Ovary (tissue), 3 donors: ENCODE measurements around the gene KCNJ12.
"Not testable (repeated sequence)": the region's sequence is repeated elsewhere in the genome, so short reads cannot be mapped to it uniquely, and the experiment has no call there.

Source experiments
- POLR2A ChIP-seq: fragments of 450-650 bp; IDR thresholded peaks from one replicate; pipeline ENCODE4 v1.6.1; 2017; ENCODE audit warnings: antibody characterized with exemption, mild to moderate bottlenecking, moderate library complexity
- TF ChIP-seq, protein P1 (sequence below), 3 donors: fragments of 450-650 bp in 2 of 3; fragments of 200-600 bp in 1 of 3; IDR thresholded peaks; one replicate each; pipeline versions ENCODE4 v1.5.1 to v1.8.0; 2016 to 2022; ENCODE audit warnings: antibody characterized with exemption in 3 of 3, mild to moderate bottlenecking in 1 of 3
- donor health status: DM: no; HTN: no; CAD: no.

DNA sequence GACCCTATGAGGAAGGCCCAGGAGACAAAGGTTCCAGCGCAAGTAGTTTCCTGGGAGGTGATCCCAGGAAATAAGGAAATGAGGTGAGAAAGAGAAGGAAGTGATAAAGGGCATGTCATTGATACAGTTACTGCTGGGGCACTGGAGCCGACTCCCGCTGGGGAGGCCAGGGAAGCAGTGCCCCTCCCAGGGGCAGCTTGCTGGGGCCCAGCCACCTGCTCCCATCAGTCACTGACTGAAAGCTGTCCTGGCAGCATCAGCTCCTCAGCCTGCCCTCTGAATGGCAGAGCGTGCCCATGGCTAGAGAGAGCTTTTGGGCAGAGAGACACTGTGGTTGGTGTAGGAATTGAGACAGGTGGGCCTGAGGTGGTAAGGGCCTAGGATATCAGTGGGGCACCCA lies 33.2 kb downstream of the KCNJ12 start:
- TF ChIP-seq, protein P1, sequence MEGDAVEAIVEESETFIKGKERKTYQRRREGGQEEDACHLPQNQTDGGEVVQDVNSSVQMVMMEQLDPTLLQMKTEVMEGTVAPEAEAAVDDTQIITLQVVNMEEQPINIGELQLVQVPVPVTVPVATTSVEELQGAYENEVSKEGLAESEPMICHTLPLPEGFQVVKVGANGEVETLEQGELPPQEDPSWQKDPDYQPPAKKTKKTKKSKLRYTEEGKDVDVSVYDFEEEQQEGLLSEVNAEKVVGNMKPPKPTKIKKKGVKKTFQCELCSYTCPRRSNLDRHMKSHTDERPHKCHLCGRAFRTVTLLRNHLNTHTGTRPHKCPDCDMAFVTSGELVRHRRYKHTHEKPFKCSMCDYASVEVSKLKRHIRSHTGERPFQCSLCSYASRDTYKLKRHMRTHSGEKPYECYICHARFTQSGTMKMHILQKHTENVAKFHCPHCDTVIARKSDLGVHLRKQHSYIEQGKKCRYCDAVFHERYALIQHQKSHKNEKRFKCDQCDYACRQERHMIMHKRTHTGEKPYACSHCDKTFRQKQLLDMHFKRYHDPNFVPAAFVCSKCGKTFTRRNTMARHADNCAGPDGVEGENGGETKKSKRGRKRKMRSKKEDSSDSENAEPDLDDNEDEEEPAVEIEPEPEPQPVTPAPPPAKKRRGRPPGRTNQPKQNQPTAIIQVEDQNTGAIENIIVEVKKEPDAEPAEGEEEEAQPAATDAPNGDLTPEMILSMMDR (IDR thresholded peaks at IDR 0.05), result not testable (repeated sequence)
- TF ChIP-seq POLR2A, result not testable (repeated sequence)
